CD14-positive monocyte (primary cell): ENCODE results near the gene ZDHHC14. TPM values are rescaled to one million over a fixed set of nuclear protein-coding genes. Genes with fewer than 3 reads are reported as not detected.

Source experiments
- DNase-seq, 3 donors: peaks; one replicate each; pipeline ENCODE4 v3.0.0-alpha.2; 2011 to 2022
- H2AFZ ChIP-seq: 2 replicates; pipeline ENCODE4 v1.6.0; 2012; ENCODE audit warnings: mild to moderate bottlenecking, low read depth, low read length, inconsistent platforms; ENCODE audit not compliant: insufficient read depth, poor library complexity, severe bottlenecking
- H3K27ac ChIP-seq, 2 donors: 1 replicate in 1 of 2; 2 replicates in 1 of 2; pipeline ENCODE4 v1.5.1; 2012 to 2013; ENCODE audit warnings: low read length in 2 of 2, control low read depth in 1 of 2, inconsistent platforms in 1 of 2, low read depth in 1 of 2, mild to moderate bottlenecking in 1 of 2
- H3K27me3 ChIP-seq, 2 donors: one replicate each; pipeline versions ENCODE4 v1.6.0 to v1.6.1; 2011 to 2013; ENCODE audit warnings: low read length in 2 of 2; ENCODE audit not compliant: control insufficient read depth in 2 of 2, insufficient read depth in 2 of 2
- H3K36me3 ChIP-seq, 2 donors: replicated peaks in 1 of 2; 1 replicate in 1 of 2; 2 replicates in 1 of 2; pipeline versions ENCODE4 v1.5.1 to v1.6.1; 2012 to 2013; ENCODE audit warnings: low read length in 2 of 2, control low read depth in 1 of 2, inconsistent platforms in 1 of 2, mild to moderate bottlenecking in 1 of 2; ENCODE audit not compliant: insufficient read depth in 2 of 2, control insufficient read depth in 1 of 2
- H3K4me1 ChIP-seq, 2 donors: 1 replicate in 1 of 2; 2 replicates in 1 of 2; pipeline versions ENCODE4 v1.5.1 to v1.6.1; 2012 to 2013; ENCODE audit warnings: low read length in 2 of 2, control low read depth in 1 of 2, inconsistent platforms in 1 of 2, mild to moderate bottlenecking in 1 of 2, moderate library complexity in 1 of 2; ENCODE audit not compliant: insufficient read depth in 2 of 2, control insufficient read depth in 1 of 2
- H3K4me2 ChIP-seq: replicated peaks from 2 replicates; pipeline ENCODE3; 2012; ENCODE audit warnings: low read length, moderate library complexity, mild to moderate bottlenecking; ENCODE audit not compliant: poor library complexity, severe bottlenecking; ENCODE audit errors: extremely low read depth
- H3K4me3 ChIP-seq, 3 experiments: fragments of 200-600 bp in 1 of 3; sonication (generic) in 1 of 3; replicated peaks in 1 of 3; 1 replicate in 2 of 3; 2 replicates in 1 of 3; pipeline ENCODE4 v1.5.1; 2011 to 2013; ENCODE audit warnings: low read length in 3 of 3, mild to moderate bottlenecking in 3 of 3, control low read depth in 2 of 3, low read depth in 2 of 3, inconsistent platforms in 1 of 3, moderate library complexity in 1 of 3
- H3K79me2 ChIP-seq: 2 replicates; pipeline ENCODE4 v1.6.0; 2012; ENCODE audit warnings: mild to moderate bottlenecking, control low read depth, inconsistent platforms, low read length, moderate library complexity; ENCODE audit not compliant: insufficient read depth
- H3K9ac ChIP-seq: 2 replicates; pipeline ENCODE4 v1.6.0; 2017; ENCODE audit warnings: low read length, mild to moderate bottlenecking; ENCODE audit not compliant: insufficient read depth, poor library complexity, severe bottlenecking
- H3K9me3 ChIP-seq, 2 donors: replicated peaks in 1 of 2; 1 replicate in 1 of 2; 2 replicates in 1 of 2; pipeline versions ENCODE4 v1.5.1 to v1.6.1; 2012 to 2013; ENCODE audit warnings: low read length in 2 of 2, control low read depth in 1 of 2; ENCODE audit not compliant: control insufficient read depth in 1 of 2, insufficient read depth in 1 of 2
- H4K20me1 ChIP-seq: 2 replicates; pipeline ENCODE4 v1.6.0; 2012; ENCODE audit warnings: mild to moderate bottlenecking, low read length, control low read depth, moderate library complexity; ENCODE audit not compliant: insufficient read depth
- H3K27ac Mint-ChIP-seq, 7 donors: one replicate each; pipeline ENCODE4 v1.8.0; 2020; ENCODE audit warnings: mild to moderate bottlenecking in 7 of 7, mixed read lengths in 7 of 7, moderate library complexity in 6 of 7, inconsistent platforms in 2 of 7
- H3K27me3 Mint-ChIP-seq, 3 donors: one replicate each; pipeline ENCODE4 v1.8.0; 2021 to 2022; ENCODE audit warnings: low read depth in 3 of 3, mild to moderate bottlenecking in 3 of 3, mixed read lengths in 3 of 3, moderate library complexity in 3 of 3, inconsistent platforms in 1 of 3
- H3K36me3 Mint-ChIP-seq, 2 donors: one replicate each; pipeline ENCODE4 v1.8.0; 2020; ENCODE audit warnings: mixed read lengths in 2 of 2, inconsistent platforms in 1 of 2, mild to moderate bottlenecking in 1 of 2
- H3K4me1 Mint-ChIP-seq: one replicate; pipeline ENCODE4 v1.8.0; 2020; ENCODE audit warnings: mild to moderate bottlenecking, mixed read lengths
- H3K4me3 Mint-ChIP-seq, 2 donors: one replicate each; pipeline ENCODE4 v1.8.0; 2020; ENCODE audit warnings: mild to moderate bottlenecking in 2 of 2, mixed read lengths in 2 of 2, moderate library complexity in 1 of 2
- H3K9me3 Mint-ChIP-seq, 7 donors: one replicate each; pipeline ENCODE4 v1.8.0; 2020 to 2022; ENCODE audit warnings: mixed read lengths in 7 of 7, mild to moderate bottlenecking in 6 of 7, moderate library complexity in 6 of 7, inconsistent platforms in 2 of 7
- CTCF ChIP-seq: fragments of 200-600 bp; IDR thresholded peaks from one replicate; pipeline ENCODE4 v1.8.0; 2022; ENCODE audit warnings: antibody characterized with exemption, mild to moderate bottlenecking
- WGBS: methylation state at CpG from one replicate; pipeline ENCODE4 v1.1.5; 2013; ENCODE audit warnings: missing lambda C conversion rate; ENCODE audit not compliant: insufficient coverage; 5-methylcytosine and 5-hydroxymethylcytosine counted together
- intact Hi-C, 2 donors: fragments of 100-400 bp; cut with micrococcal nuclease; formaldehyde crosslinking; loops; one replicate each; pipeline versions ENCODE4 v1.15.0 to v1.15.1; 2023
- polyA plus RNA-seq, 3 donors: library from polyadenylated mRNA; depleted of rRNA in 1 of 3; unstranded in 2 of 3; stranded (reverse) in 1 of 3; fragments of 300-500 nt in 2 of 3; fragments of >200 nt in 1 of 3; fragmentation: Illumina TruSeq in 2 of 3; gene quantifications; 1 replicate in 2 of 3; 2 replicates in 1 of 3; pipeline ENCODE4 v1.2.3, GENCODE V29; 2012 to 2021

The ZDHHC14 gene
- polyA plus RNA-seq, 3 donors, result 0.30 to 1.7 (median 0.93) TPM

GRCh38 chr6:157333537-157333936 lies 47.5 kb upstream of the ZDHHC14 start:
- peaks cover 0 to 2% of the 10 kb centered on the region in 2 donors for H3K27me3 ChIP-seq
- H3K4me2 ChIP-seq, result no peak overlapping the region
- no peak overlapping the region for H2AFZ ChIP-seq
- H3K27me3 Mint-ChIP-seq, result peaks cover 2 to 9% (median 6%) of the 10 kb centered on the region in 3 donors
- H3K27ac ChIP-seq, result no peak overlapping the region
- H3K27ac Mint-ChIP-seq, result no peak overlapping the region
- no peaks in the 10 kb centered on the region for H3K36me3 Mint-ChIP-seq
- H3K9ac ChIP-seq, result no peak overlapping the region
- TF ChIP-seq CTCF, result no peak
- no peaks in the 10 kb centered on the region for H3K9me3 Mint-ChIP-seq
- H3K4me1 Mint-ChIP-seq, result peaks cover 9% of the 10 kb centered on the region
- no peak overlapping the region for H3K4me3 ChIP-seq
- H3K9me3 ChIP-seq, result no peaks in the 10 kb centered on the region
- peak overlapping the region in 1 of 2 donors; percentile 61 for H3K4me3 Mint-ChIP-seq
- H3K36me3 ChIP-seq, result no peaks in the 10 kb centered on the region
- no peaks in the 10 kb centered on the region for H4K20me1 ChIP-seq
- H3K4me1 ChIP-seq, result peaks cover 6% of the 10 kb centered on the region in 2 donors
- no CpG with 5 or more reads among the region's 4 CpGs for WGBS
- H3K79me2 ChIP-seq, result no peaks in the 10 kb centered on the region
- intact Hi-C loops, result no loop called here
- no peak for DNase-seq

DNA sequence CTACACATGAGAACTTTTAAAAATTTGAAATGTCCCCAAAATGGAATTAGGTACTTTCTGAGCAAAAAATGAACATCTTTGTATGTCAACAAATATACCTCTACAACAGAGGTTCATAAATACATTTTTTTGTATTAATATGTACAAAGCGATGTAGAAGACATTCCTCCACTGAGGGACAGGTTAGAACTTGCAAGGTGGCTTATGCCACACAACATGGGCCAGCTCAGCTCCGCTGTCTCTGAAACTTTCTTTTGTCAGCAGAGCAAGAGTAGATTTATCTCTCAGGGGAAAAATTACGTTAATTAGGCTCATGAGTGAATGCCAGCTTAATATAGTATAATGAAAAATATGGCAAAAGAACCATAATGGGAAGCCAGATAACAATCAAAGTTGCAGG lies 47.0 kb upstream of the ZDHHC14 start:
- no peak overlapping the region for H2AFZ ChIP-seq
- H3K4me2 ChIP-seq, result no peak overlapping the region
- H3K9me3 ChIP-seq, result no peaks in the 10 kb centered on the region
- no peaks in the 10 kb centered on the region for H3K36me3 ChIP-seq
- Mint-ChIP-seq H3K4me3 (no peak overlapping the region), H3K9me3 (no peaks in the 10 kb centered on the region), H3K4me1 (peaks cover 9% of the 10 kb centered on the region), H3K27ac (no peak overlapping the region), H3K27me3 (peaks cover 2 to 9% (median 6%) of the 10 kb centered on the region in 3 donors), H3K36me3 (no peaks in the 10 kb centered on the region)
- H4K20me1 ChIP-seq, result no peaks in the 10 kb centered on the region
- peaks cover 0 to 2% of the 10 kb centered on the region in 2 donors for H3K27me3 ChIP-seq
- H3K79me2 ChIP-seq, result no peaks in the 10 kb centered on the region
- intact Hi-C loops, result no loop called here
- H3K4me1 ChIP-seq, result peaks cover 6% of the 10 kb centered on the region in 2 donors
- no peak for DNase-seq
- TF ChIP-seq CTCF, result no peak
- WGBS, result no CpG with 5 or more reads among the region's 3 CpGs
- H3K9ac ChIP-seq, result no peak overlapping the region
- no peak overlapping the region for H3K27ac ChIP-seq
- H3K4me3 ChIP-seq, result no peak overlapping the region
